Body of pancreas (tissue), 4 donors: ENCODE data around the gene IHH. TPM values are rescaled to one million over a fixed set of nuclear protein-coding genes. Genes with fewer than 3 reads are reported as not detected.
A peak's percentile ranks its signal among the peaks of the same experiment; 100 is the strongest.

Experiments used
- ATAC-seq: fragments of 150-250 bp; one replicate; pipeline ENCODE4 v1.9.1; 2016
- DNase-seq, 4 donors: peaks; one replicate each; pipeline ENCODE4 v3.0.0-alpha.2; 2019
- H3K27ac ChIP-seq, 4 donors: fragments of 200-600 bp; sonication (generic); 1 replicate in 3 of 4; 2 replicates in 1 of 4; pipeline versions ENCODE4 v1.5.1 to v1.6.1; 2016 to 2019; ENCODE audit warnings: mild to moderate bottlenecking in 1 of 4, mixed read lengths in 1 of 4, moderate library complexity in 1 of 4
- H3K27me3 ChIP-seq, 2 donors: fragments of 200-600 bp; sonication (generic); one replicate each; pipeline ENCODE4 v1.6.0; 2016; ENCODE audit warnings: mild to moderate bottlenecking in 1 of 2
- H3K36me3 ChIP-seq, 2 donors: fragments of 200-600 bp; sonication (generic); replicated peaks in 1 of 2; 2 replicates each; pipeline ENCODE4 v1.5.1; 2016; ENCODE audit warnings: low read depth in 2 of 2; ENCODE audit not compliant: insufficient read depth in 1 of 2
- H3K4me1 ChIP-seq: fragments of 200-600 bp; sonication (generic); one replicate; pipeline ENCODE4 v1.6.0; 2016
- H3K4me3 ChIP-seq, 2 donors: fragments of 200-600 bp; sonication (generic); 1 replicate in 1 of 2; 2 replicates in 1 of 2; pipeline ENCODE4 v1.5.1; 2016 to 2019
- H3K9me3 ChIP-seq, 3 donors: fragments of 200-600 bp; sonication (generic); 1 replicate in 2 of 3; 2 replicates in 1 of 3; pipeline ENCODE4 v1.5.1; 2016
- POLR2A ChIP-seq, 3 donors: fragments of 450-650 bp; IDR thresholded peaks; one replicate each; pipeline ENCODE4 v1.6.1; 2016; ENCODE audit warnings: antibody characterized with exemption in 3 of 3, mild to moderate bottlenecking in 2 of 3
- WGBS, 2 donors: methylation state at CpG; one replicate each; pipeline ENCODE4 v1.1.5; 2017; 5-methylcytosine and 5-hydroxymethylcytosine counted together
- intact Hi-C: fragments of 100-400 bp; cut with DNase I; formaldehyde crosslinking; loops from one replicate; pipeline ENCODE4 v1.15.1; 2023
- total RNA-seq, 2 donors: library from RNA; depleted of rRNA; stranded (reverse); fragments of >200 nt; gene quantifications; one replicate each; pipeline ENCODE4 v1.1.0, GENCODE V29; 2016
- TF ChIP-seq, protein P1 (sequence below), 7 experiments: fragments of 450-650 bp in 4 of 7; fragments of 200-600 bp in 3 of 7; sonication (generic) in 3 of 7; IDR thresholded peaks; one replicate each; pipeline ENCODE4 v1.5.1; 2016 to 2019; ENCODE audit warnings: antibody characterized with exemption in 7 of 7

IHH gene
- total RNA-seq, 2 donors from 2014 or later: 1.0 TPM; not detected in 1

DNA sequence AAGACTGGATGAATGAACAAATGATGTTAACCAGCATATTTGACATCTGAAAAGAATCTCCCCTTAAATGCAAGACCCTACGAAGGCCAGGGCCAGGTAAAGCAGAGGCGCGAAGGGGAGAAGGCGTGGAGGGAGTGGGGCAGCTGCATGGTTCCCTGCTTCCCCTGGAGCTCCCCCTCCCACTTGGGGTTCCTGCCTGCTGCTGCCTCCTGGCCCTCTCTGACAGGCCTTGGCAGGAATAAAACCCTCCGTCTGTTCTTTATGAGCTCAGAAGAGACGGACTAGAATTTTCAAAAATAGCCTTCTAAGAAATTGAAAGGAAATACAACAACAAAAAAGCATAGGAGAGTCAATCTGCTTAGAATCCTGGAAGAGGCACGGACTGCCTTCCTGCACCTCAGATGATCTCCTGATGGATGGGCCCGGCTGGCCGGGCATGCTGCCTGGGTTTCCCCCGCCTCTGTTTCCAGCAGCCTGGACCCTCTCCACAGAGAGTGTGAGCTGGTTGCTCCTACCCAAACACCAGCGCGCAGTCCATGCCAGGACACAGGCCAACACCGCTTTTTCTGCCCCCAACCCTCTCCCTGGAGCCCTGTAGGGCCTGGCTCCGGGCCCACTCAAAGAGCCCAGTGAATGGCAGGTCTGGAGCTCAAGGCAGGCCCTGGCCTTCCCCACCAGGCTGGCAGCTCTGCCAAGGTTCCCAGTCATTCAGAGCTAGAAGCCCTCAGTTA is 43.4 kb downstream of the IHH start:
- Histone ChIP-seq H3K36me3 (no peaks in the 10 kb centered on the region), H3K27me3 (no peaks in the 10 kb centered on the region), H3K9me3 (no peaks in the 10 kb centered on the region), H3K27ac (no peak overlapping the region), H3K4me3 (no peak overlapping the region), H3K4me1 (no peaks in the 10 kb centered on the region)
- intact Hi-C loops: no loop called here
- TF ChIP-seq, protein P1, sequence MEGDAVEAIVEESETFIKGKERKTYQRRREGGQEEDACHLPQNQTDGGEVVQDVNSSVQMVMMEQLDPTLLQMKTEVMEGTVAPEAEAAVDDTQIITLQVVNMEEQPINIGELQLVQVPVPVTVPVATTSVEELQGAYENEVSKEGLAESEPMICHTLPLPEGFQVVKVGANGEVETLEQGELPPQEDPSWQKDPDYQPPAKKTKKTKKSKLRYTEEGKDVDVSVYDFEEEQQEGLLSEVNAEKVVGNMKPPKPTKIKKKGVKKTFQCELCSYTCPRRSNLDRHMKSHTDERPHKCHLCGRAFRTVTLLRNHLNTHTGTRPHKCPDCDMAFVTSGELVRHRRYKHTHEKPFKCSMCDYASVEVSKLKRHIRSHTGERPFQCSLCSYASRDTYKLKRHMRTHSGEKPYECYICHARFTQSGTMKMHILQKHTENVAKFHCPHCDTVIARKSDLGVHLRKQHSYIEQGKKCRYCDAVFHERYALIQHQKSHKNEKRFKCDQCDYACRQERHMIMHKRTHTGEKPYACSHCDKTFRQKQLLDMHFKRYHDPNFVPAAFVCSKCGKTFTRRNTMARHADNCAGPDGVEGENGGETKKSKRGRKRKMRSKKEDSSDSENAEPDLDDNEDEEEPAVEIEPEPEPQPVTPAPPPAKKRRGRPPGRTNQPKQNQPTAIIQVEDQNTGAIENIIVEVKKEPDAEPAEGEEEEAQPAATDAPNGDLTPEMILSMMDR (IDR thresholded peaks at IDR 0.05): no peak
- no peak for TF ChIP-seq POLR2A (IDR thresholded peaks at IDR 0.05)
- 75 to 78% methylated on average over 13 to 14 of the region's 14 CpGs for WGBS, 2 donors
- ATAC-seq (no peak), DNase-seq (no peak)

DNA sequence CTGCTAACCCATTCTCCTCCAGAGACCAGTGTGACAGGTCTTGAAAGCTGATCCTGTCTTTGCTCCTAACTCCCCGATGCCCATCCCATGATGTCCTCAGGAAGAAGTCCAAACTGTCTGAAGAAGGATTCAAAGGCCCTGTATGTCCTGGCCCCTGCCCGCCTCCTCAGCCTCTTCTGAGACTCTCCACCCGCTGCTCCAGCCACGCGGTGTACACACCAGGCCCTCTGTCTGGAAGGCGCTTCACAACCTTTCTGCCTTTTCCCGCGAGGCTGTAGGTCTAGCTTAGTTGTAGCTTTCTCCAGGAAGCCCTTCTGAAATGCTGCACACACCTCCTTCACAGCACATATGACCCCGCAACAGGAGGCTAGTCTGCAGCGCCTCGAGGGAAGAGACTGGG is 44.0 kb downstream of the IHH start:
- Histone ChIP-seq H3K27ac (no peak overlapping the region), H3K27me3 (no peaks in the 10 kb centered on the region), H3K36me3 (no peaks in the 10 kb centered on the region), H3K9me3 (no peaks in the 10 kb centered on the region), H3K4me3 (no peak overlapping the region), H3K4me1 (no peaks in the 10 kb centered on the region)
- no peak for ATAC-seq
- TF ChIP-seq POLR2A (IDR thresholded peaks at IDR 0.05): no peak
- TF ChIP-seq, protein P1 (IDR thresholded peaks at IDR 0.05): no peak
- 88 to 93% methylated on average over 11 of the region's 11 CpGs for WGBS, 2 donors
- intact Hi-C loops: no loop called here
- DNase-seq: no peak

DNA sequence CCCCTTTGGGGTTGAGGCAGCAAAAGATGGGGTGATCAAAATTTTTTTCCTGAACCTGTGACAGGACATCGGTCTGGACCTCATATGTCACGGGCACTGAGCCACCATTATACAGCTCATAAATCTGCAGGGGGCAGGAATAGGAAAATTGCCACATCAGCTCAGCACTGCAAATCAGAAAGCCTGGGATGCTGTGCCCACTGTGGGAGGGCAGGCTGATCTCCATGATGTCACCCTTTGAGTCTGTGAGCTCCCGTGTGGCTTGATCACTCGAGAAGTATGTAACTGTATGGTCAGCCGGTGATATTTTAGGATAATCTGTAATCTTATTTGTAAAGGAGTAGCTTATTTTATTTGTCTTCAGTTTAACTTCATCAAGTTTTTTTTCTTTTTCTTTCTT is 49.8 kb downstream of the IHH start:
- Histone ChIP-seq H3K4me3 (no peak overlapping the region), H3K9me3 (no peaks in the 10 kb centered on the region), H3K27me3 (no peaks in the 10 kb centered on the region), H3K36me3 (no peaks in the 10 kb centered on the region), H3K27ac (no peak overlapping the region), H3K4me1 (no peaks in the 10 kb centered on the region)
- 85 to 88% methylated on average over 5 of the region's 5 CpGs for WGBS, 2 donors
- TF ChIP-seq POLR2A (IDR thresholded peaks at IDR 0.05): no peak
- TF ChIP-seq, protein P1 (IDR thresholded peaks at IDR 0.05): no peak
- intact Hi-C loops: no loop called here
- DNase-seq: no peak
- ATAC-seq: no peak

DNA sequence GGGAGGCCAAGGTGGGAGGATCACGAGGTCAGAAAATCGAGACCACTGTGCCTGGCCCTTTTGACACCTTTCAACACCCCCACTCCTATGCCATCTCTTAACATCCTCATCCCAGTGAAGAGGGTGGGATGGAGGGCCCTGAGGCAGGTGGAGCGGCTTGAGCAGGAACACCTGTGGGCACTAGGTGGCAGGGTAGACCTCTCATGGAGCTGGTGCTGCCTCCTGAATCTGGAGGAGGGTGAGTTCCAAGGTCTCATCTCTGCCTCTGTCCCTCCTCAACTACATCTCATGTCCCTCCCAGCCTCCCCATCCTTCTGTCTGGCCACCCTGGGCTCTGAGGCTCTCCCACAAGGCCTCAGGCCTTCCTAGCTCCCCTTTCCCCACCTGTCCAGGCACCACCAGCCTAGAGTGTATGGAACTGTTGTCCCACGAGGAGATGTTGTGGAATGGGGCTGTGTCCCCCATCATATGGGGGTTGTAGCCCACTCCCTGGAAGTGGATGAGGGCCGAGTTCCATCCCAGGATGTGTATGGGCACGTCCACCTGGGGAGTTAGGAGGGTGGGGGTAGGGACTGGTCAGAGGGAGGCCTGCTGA is 50.5 kb downstream of the IHH start:
- 37 to 39% methylated on average over 4 to 6 of the region's 6 CpGs for WGBS, 2 donors
- peak; percentile 47 for ATAC-seq
- H3K4me1 ChIP-seq: no peaks in the 10 kb centered on the region
- no peak overlapping the region for H3K27ac ChIP-seq
- H3K27me3 ChIP-seq: no peaks in the 10 kb centered on the region
- no peaks in the 10 kb centered on the region for H3K9me3 ChIP-seq
- H3K36me3 ChIP-seq: no peaks in the 10 kb centered on the region
- TF ChIP-seq, protein P1 (IDR thresholded peaks at IDR 0.05): peak in 6 of 7 experiments; percentile 38 to 50 (median 47)
- TF ChIP-seq POLR2A (IDR thresholded peaks at IDR 0.05): no peak
- H3K4me3 ChIP-seq: no peak overlapping the region
- peak; percentile 28 to 54 (median 44) for DNase-seq
- intact Hi-C loops: no loop called here
